Esophagus muscularis mucosa (tissue), 4 donors: ENCODE data around the gene DNAJC4. TPM values are rescaled to one million over a fixed set of nuclear protein-coding genes. Genes with fewer than 3 reads are reported as not detected.

Source experiments
- DNase-seq: peaks from one replicate; pipeline ENCODE4 v3.0.0-alpha.2; 2017; ENCODE audit errors: extremely low spot score
- H3K27ac ChIP-seq, 4 donors: fragments of 200-600 bp; sonication (generic); replicated peaks in 1 of 4; 1 replicate in 3 of 4; 2 replicates in 1 of 4; pipeline ENCODE4 v1.5.1; 2016 to 2019; ENCODE audit warnings: mild to moderate bottlenecking in 1 of 4
- H3K27me3 ChIP-seq, 4 donors: fragments of 200-600 bp; sonication (generic); one replicate each; pipeline versions ENCODE4 v1.5.1 to v1.6.0; 2016 to 2019
- H3K36me3 ChIP-seq, 4 donors: fragments of 200-600 bp; sonication (generic); one replicate each; pipeline ENCODE4 v1.5.1; 2016 to 2019
- H3K4me1 ChIP-seq, 4 donors: fragments of 200-600 bp; sonication (generic); one replicate each; pipeline ENCODE4 v1.5.1; 2016 to 2019
- H3K4me3 ChIP-seq, 4 donors: fragments of 200-600 bp; sonication (generic); 1 replicate in 2 of 4; 2 replicates in 2 of 4; pipeline ENCODE4 v1.5.1; 2016 to 2019; ENCODE audit warnings: mild to moderate bottlenecking in 4 of 4, moderate library complexity in 1 of 4
- H3K9me3 ChIP-seq, 4 donors: fragments of 200-600 bp; sonication (generic); 1 replicate in 3 of 4; 2 replicates in 1 of 4; pipeline ENCODE4 v1.5.1; 2016 to 2019
- EP300 ChIP-seq: sonication (generic); formaldehyde crosslinking; IDR thresholded peaks from one replicate; pipeline ENCODE4 v1.6.1; 2017; ENCODE audit warnings: antibody characterized with exemption
- POLR2A ChIP-seq: fragments of 450-650 bp; IDR thresholded peaks from one replicate; pipeline ENCODE4 v1.6.1; 2017; ENCODE audit warnings: antibody characterized with exemption, moderate library complexity, mild to moderate bottlenecking, low read depth
- POLR2AphosphoS5 ChIP-seq, 2 donors: sonication (generic); formaldehyde crosslinking; IDR thresholded peaks; one replicate each; pipeline ENCODE4 v1.6.1; 2017; ENCODE audit warnings: antibody characterized with exemption in 2 of 2
- WGBS: methylation state at CpG from one replicate; pipeline ENCODE4 v1.1.5; 2018; 5-methylcytosine and 5-hydroxymethylcytosine counted together
- intact Hi-C: fragments of 100-400 bp; cut with DNase I; formaldehyde crosslinking; loops from one replicate; pipeline ENCODE4 v1.15.1; 2023
- total RNA-seq, 4 donors: library from RNA; depleted of rRNA; stranded (reverse); fragments of >200 nt; gene quantifications; one replicate each; pipeline versions ENCODE4 v1.1.0 to v1.2.1, GENCODE V29; 2016
- TF ChIP-seq, protein P1 (sequence below), 3 experiments: fragments of 200-600 bp in 2 of 3; fragments of 450-650 bp in 1 of 3; sonication (generic) in 2 of 3; IDR thresholded peaks; one replicate each; pipeline ENCODE4 v1.5.1; 2017 to 2019; ENCODE audit warnings: antibody characterized with exemption in 3 of 3, mild to moderate bottlenecking in 2 of 3, moderate library complexity in 1 of 3

DNAJC4 gene
- total RNA-seq, 4 donors from 2014 or later = 19.4 to 40.4 (median 25.3) TPM

DNA sequence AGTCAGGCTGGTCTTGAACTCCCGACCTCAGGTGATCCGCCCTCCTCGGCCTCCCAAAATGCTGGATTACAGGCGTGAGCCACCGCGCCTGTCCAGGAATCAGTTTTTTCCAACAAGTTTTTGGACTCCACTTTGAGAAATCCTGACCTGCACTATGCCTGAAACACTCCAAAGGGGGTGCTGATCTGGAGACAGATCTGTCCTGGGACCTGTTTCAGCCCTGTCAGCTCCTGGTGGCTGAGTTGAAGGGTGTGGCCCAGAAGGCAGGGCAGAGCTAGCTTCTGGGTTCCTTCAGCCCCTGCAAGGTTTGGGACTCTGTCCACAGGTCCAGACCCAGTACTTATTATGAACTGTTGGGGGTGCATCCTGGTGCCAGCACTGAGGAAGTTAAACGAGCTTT lies 1.2 kb downstream of the DNAJC4 start:
- H3K9me3 ChIP-seq = no peaks in the 10 kb centered on the region
- WGBS = 88% methylated on average over 7 of the region's 7 CpGs
- TF ChIP-seq POLR2AphosphoS5 (IDR thresholded peaks at IDR 0.05) (no peak), EP300 (no peak), POLR2A (no peak)
- TF ChIP-seq, protein P1, sequence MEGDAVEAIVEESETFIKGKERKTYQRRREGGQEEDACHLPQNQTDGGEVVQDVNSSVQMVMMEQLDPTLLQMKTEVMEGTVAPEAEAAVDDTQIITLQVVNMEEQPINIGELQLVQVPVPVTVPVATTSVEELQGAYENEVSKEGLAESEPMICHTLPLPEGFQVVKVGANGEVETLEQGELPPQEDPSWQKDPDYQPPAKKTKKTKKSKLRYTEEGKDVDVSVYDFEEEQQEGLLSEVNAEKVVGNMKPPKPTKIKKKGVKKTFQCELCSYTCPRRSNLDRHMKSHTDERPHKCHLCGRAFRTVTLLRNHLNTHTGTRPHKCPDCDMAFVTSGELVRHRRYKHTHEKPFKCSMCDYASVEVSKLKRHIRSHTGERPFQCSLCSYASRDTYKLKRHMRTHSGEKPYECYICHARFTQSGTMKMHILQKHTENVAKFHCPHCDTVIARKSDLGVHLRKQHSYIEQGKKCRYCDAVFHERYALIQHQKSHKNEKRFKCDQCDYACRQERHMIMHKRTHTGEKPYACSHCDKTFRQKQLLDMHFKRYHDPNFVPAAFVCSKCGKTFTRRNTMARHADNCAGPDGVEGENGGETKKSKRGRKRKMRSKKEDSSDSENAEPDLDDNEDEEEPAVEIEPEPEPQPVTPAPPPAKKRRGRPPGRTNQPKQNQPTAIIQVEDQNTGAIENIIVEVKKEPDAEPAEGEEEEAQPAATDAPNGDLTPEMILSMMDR (IDR thresholded peaks at IDR 0.05) = no peak
- intact Hi-C loops = no loop called here
- H3K4me1 ChIP-seq = peaks cover 47 to 87% (median 85%) of the 10 kb centered on the region in 4 donors
- no peak for DNase-seq
- H3K36me3 ChIP-seq = peaks cover 0 to 7% (median 0%) of the 10 kb centered on the region in 4 donors
- no peak overlapping the region for H3K4me3 ChIP-seq
- no peaks in the 10 kb centered on the region for H3K27me3 ChIP-seq
- peak overlapping the region; percentile 90 to 96 (median 93) for H3K27ac ChIP-seq

DNA sequence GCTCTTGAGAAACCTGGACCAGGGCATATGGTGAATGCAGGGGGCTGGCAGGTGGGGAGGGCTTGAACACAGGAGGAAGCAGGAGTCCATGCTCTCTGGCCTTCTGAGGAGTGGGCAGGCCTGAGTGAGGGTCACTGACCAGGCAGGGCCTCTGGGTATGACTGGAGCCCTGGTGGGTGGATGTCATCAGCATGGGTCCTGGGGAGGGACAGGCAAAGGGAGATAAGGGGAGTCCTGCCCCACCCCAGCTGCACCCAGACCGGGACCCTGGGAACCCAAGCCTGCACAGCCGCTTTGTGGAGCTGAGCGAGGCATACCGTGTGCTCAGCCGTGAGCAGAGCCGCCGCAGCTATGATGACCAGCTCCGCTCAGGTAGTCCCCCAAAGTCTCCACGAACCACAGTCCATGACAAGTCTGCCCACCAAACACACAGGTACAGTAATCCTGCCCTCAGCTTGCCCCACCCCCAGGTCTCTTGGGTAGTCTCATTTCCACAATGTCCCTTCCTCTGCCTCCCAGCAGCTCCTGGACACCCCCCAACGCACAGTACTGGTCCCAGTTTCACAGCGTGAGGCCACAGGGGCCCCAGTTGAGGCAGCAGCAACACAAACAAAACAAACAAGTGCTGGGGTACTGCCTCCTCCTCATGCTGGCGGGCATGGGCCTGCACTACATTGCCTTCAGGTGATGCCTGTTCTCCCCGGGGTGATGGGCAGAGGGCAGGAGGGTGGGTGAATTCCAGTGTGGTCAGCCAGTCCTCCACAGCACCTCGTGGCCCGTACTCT lies 2.0 kb downstream of the DNAJC4 start:
- intact Hi-C loops = no loop called here
- Histone ChIP-seq H3K36me3 (peaks cover 3 to 16% (median 3%) of the 10 kb centered on the region in 4 donors), H3K4me3 (no peak overlapping the region), H3K9me3 (no peaks in the 10 kb centered on the region), H3K27me3 (no peaks in the 10 kb centered on the region), H3K4me1 (peaks cover 39 to 80% (median 77%) of the 10 kb centered on the region in 4 donors), H3K27ac (peak overlapping the region; percentile 40 to 96 (median 92))
- no peak for TF ChIP-seq EP300
- TF ChIP-seq, protein P1 (IDR thresholded peaks at IDR 0.05) = no peak
- 82% methylated on average over 15 of the region's 15 CpGs for WGBS
- no peak for DNase-seq

DNA sequence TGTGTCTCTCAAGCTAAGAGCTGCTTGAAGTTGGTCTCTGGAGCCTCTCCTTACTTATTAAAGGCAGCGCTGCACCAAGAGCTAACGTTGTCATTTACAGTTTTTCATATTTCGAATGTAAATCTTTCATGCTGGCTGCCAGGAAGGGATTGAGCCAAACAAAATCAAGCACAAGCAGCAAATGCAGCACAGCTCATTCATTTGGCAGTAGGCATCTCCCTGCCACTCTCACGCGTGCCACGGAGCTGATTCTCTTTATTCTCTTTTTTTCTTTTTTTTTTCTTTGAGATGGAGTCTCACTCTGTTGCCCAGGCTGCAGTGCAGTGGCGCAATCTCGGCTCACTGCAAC lies 2.6 kb downstream of the DNAJC4 start:
- Histone ChIP-seq H3K36me3 (peaks cover 8 to 21% (median 9%) of the 10 kb centered on the region in 4 donors), H3K27ac (peak overlapping the region; percentile 40 to 96 (median 90)), H3K9me3 (no peaks in the 10 kb centered on the region), H3K27me3 (no peaks in the 10 kb centered on the region), H3K4me1 (peaks cover 33 to 77% (median 71%) of the 10 kb centered on the region in 4 donors), H3K4me3 (no peak overlapping the region)
- TF ChIP-seq EP300 (no peak), POLR2A (no peak), POLR2AphosphoS5 (IDR thresholded peaks at IDR 0.05) (no peak)
- TF ChIP-seq, protein P1 (IDR thresholded peaks at IDR 0.05) = no peak
- WGBS = 88% methylated on average over 8 of the region's 8 CpGs
- DNase-seq = no peak
- intact Hi-C loops = no loop called here

DNA sequence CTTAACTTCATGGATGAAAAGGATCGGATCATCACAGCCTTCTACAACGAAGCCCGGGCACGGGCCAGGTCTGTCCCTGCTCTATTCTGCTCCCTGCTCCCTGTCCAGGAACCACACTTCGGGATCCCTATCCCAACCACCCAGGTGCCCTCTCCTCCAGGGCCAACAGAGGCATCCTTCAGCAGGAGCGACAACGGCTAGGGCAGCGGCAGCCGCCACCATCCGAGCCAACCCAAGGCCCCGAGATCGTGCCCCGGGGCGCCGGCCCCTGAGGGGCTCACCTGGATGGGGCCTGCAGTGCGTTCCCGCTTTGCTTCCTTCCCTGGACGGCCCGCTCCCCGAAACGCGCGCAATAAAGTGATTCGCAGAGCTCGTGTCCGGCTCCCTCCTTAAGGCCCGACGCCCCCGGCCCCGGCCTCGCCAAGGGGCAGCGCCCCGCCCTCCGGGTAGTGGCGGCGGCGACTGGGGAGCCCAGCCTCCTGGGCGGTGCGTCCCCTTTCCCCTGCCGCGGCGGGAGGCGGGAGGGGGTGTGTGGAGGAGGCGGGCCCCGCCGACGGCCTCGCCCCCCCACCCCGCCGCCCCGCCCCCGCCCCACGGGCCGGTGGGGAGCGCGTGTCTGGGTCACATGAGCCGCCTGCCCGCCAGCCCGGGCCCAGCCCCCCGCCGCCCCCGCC lies 3.7 kb downstream of the DNAJC4 start, which contains the start of gene VEGFB:
TSS of gene VEGFB (plus strand) at position 672 of the 674 bp plus-strand sequence. CDS start 250 bp downstream, outside the sequence.
- H3K9me3 ChIP-seq = no peaks in the 10 kb centered on the region
- no peaks in the 10 kb centered on the region for H3K27me3 ChIP-seq
- peak within 1 kb of the TSS; percentile 75 to 96 (median 89) for H3K4me3 ChIP-seq
- TF ChIP-seq, protein P1 (IDR thresholded peaks at IDR 0.05) = no peak
- peak; percentile 61 to 79 for TF ChIP-seq POLR2AphosphoS5 (IDR thresholded peaks at IDR 0.05)
- peak; percentile 93 for DNase-seq
- peaks cover 17 to 32% (median 20%) of the 10 kb centered on the region in 4 donors for H3K36me3 ChIP-seq
- peaks cover 32 to 68% (median 62%) of the 10 kb centered on the region in 4 donors for H3K4me1 ChIP-seq
- peak within 1 kb of the TSS; percentile 89 to 96 (median 93) for H3K27ac ChIP-seq
- intact Hi-C loops = no loop called here
- 7% methylated on average over 7 of the region's 62 CpGs for WGBS
